ENCODE data around the gene CHD1L. TPM values are rescaled to one million over a fixed set of nuclear protein-coding genes. Genes with fewer than 3 reads are reported as not detected.

CHD1L gene
- total and polyA plus RNA-seq, 2 of the 4 experiments (the other 2 are of a cell fraction), result 31.2 to 47.5 TPM

- TF ChIP-seq NFE2L2 (IDR thresholded peaks at IDR 0.05; ENCODE audit: low read depth, low read length) (peak; percentile 91), MAZ (IDR thresholded peaks at IDR 0.05; ENCODE audit: borderline replicate concordance, low read depth, low read length) (0 out of 2 replicates have a peak, but pooled peaks have one; percentile 12)
Observed at GRCh38 chr1:147292631-147293251, 50.3 kb downstream of the CHD1L start (continued).

- Histone ChIP-seq H2BK20ac (ENCODE audit: low read depth, low read length) (no peak overlapping the region), H3K27me3 (ENCODE audit: control insufficient read depth, insufficient read depth, low read length) (no peaks in the 10 kb centered on the region), H3K4me2 (ENCODE audit: low read depth, low read length) (no peak overlapping the region), H2BK15ac (ENCODE audit: low read depth, low read length) (no peak overlapping the region), H2AK9ac (replicated peaks; ENCODE audit: low read depth, low read length, poor library complexity) (no peak overlapping the region), H3K4me1 (ENCODE audit: control insufficient read depth, insufficient read depth, low read length) (peaks cover 3% of the 10 kb centered on the region), H3K18ac (ENCODE audit: low read depth, low read length) (no peak overlapping the region), H3K23ac (ENCODE audit: low read depth, low read length) (no peak overlapping the region), H4K91ac (ENCODE audit: insufficient read depth, low read depth, low read length) (no peak overlapping the region), H2BK120ac (ENCODE audit: low read depth, low read length) (no peak overlapping the region), H4K8ac (ENCODE audit: low read depth in 2 of 2, low read length in 2 of 2) (no peak overlapping the region), H3K9me3 (ENCODE audit: control insufficient read depth, insufficient read depth, low read length) (peaks cover 5% of the 10 kb centered on the region), H3K9me1 (ENCODE audit: insufficient read depth, low read length) (no peaks in the 10 kb centered on the region; the same call in 1 of the 2 replicates), H3K79me1 (ENCODE audit: low read depth in 1 of 2, low read length in 2 of 2) (peaks cover 0 to 4% of the 10 kb centered on the region in 2 experiments; a peak in 1 of 4 replicates), H3K56ac (ENCODE audit: extremely low read depth, insufficient read depth, low read length) (no peak overlapping the region), H4K5ac (ENCODE audit: low read depth, low read length) (no peak overlapping the region), H2AK5ac (ENCODE audit: low read depth, low read length) (no peak overlapping the region), H2BK5ac (ENCODE audit: low read depth, low read length, poor library complexity, severe bottlenecking) (no peak overlapping the region), H3K27ac (ENCODE audit: insufficient read depth, low read length) (no peak overlapping the region), H3K36me3 (ENCODE audit: control insufficient read depth, insufficient read depth, low read length) (peaks cover 18% of the 10 kb centered on the region), H4K20me1 (ENCODE audit: insufficient read depth, low read length) (peaks cover 2% of the 10 kb centered on the region; the same call in 1 of the 2 replicates), H3K4me3 (ENCODE audit: insufficient read depth, low read depth, low read length) (no peak overlapping the region), H3K9ac (ENCODE audit: low read depth, low read length) (no peak overlapping the region), H2AFZ (replicated peaks; ENCODE audit: low read length, poor library complexity) (no peak overlapping the region), H3K14ac (replicated peaks; ENCODE audit: low read depth, low read length) (no peak overlapping the region), H3K4ac (ENCODE audit: low read depth, low read length) (no peak overlapping the region)
- BruUV-seq (replicated peaks), result no TSS peak
- ATAC-seq (ENCODE audit: low read depth) (no peak), DNase-seq (no peak)
- POLR2A ChIA-PET (ENCODE audit: unreplicated experiment), result no interaction called here
- in situ Hi-C loops (cut with MboI; ENCODE audit: low sequenced_read_pairs), result loop anchor here (25.0 kb wide), 1 partner anchor 90 kb away; no protein-coding TSS in a partner anchor
- TF ChIP-seq ELK1 (IDR thresholded peaks at IDR 0.05; ENCODE audit: borderline replicate concordance, low read depth, low read length), result no peak
- TF ChIP-seq SMC3 (IDR thresholded peaks at IDR 0.05; ENCODE audit: low read depth, low read length), result no peak
- TF ChIP-seq FOS (IDR thresholded peaks at IDR 0.05; ENCODE audit: low read depth, low read length), result no peak
- TF ChIP-seq RFX5 (IDR thresholded peaks at IDR 0.05; ENCODE audit: low read depth, low read length), result no peak
- peak; percentile 25; the same call in 1 of the 2 replicates for TF ChIP-seq MAFK (IDR thresholded peaks at IDR 0.05; ENCODE audit: low read depth, low read length)
- dilution Hi-C loops (cut with HindIII; ENCODE audit: low sequenced_read_pairs, unreplicated experiment), result no loop called here
- CTCF ChIA-PET, result no interaction called here
- no CpG with 5 or more reads among the region's 2 CpGs for WGBS, 2 experiments (ENCODE audit: extremely low coverage in 2 of 2, insufficient read length in 1 of 2)
- intact Hi-C loops (cut with micrococcal nuclease), result loop anchor here (5.0 to 10.0 kb wide), 2 partner anchors 35 to 377 kb away; partner anchors contain the start of gene ACP6
Observed at GRCh38 chr1:147297438-147297837, 55.0 kb downstream of the CHD1L start.

Measured in IMR-90 (cell line).